Prostate gland (tissue), 2 donors: ENCODE data around the gene JARID2. TPM values are rescaled to one million over a fixed set of nuclear protein-coding genes. Genes with fewer than 3 reads are reported as not detected.

Experiments
- DNase-seq: peaks from one replicate; pipeline ENCODE4 v3.0.0-alpha.2; 2019; ENCODE audit warnings: low spot score
- H3K27ac ChIP-seq, 2 donors: fragments of 200-600 bp; sonication (generic); 2 replicates each; pipeline ENCODE4 v1.5.1; 2017 to 2019
- H3K27me3 ChIP-seq: fragments of 200-600 bp; sonication (generic); replicated peaks from 2 replicates; pipeline ENCODE4 v1.5.1; 2019; ENCODE audit not compliant: insufficient read depth
- H3K36me3 ChIP-seq, 2 donors: fragments of 200-600 bp; sonication (generic); 1 replicate in 1 of 2; 2 replicates in 1 of 2; pipeline versions ENCODE4 v1.5.1 to v1.8.1; 2017 to 2019
- H3K4me1 ChIP-seq: fragments of 200-600 bp; sonication (generic); replicated peaks from 2 replicates; pipeline ENCODE4 v1.5.1; 2019
- H3K4me3 ChIP-seq, 2 donors: fragments of 200-600 bp; sonication (generic); 2 replicates each; pipeline ENCODE4 v1.5.1; 2017 to 2019
- H3K9me3 ChIP-seq: fragments of 200-600 bp; sonication (generic); 2 replicates; pipeline ENCODE4 v1.5.1; 2017
- POLR2A ChIP-seq: fragments of 450-650 bp; IDR thresholded peaks from one replicate; pipeline ENCODE4 v1.6.1; 2016; ENCODE audit warnings: antibody characterized with exemption, mild to moderate bottlenecking
- POLR2AphosphoS5 ChIP-seq: sonication (generic); formaldehyde crosslinking; IDR thresholded peaks from one replicate; pipeline ENCODE4 v1.6.1; 2017; ENCODE audit warnings: antibody characterized with exemption
- WGBS: methylation state at CpG from one replicate; pipeline ENCODE4 v1.1.5; 2018; 5-methylcytosine and 5-hydroxymethylcytosine counted together
- intact Hi-C: fragments of 100-400 bp; cut with DNase I; formaldehyde crosslinking; loops from one replicate; pipeline ENCODE4 v1.14.2; 2022
- total RNA-seq, 2 donors: library from RNA; depleted of rRNA; stranded (reverse); fragments of >200 nt; gene quantifications; one replicate each; pipeline ENCODE4 v1.1.0, GENCODE V29; 2016
- TF ChIP-seq, protein P1 (sequence below), 4 experiments: fragments of 200-600 bp in 2 of 4; fragments of 450-650 bp in 2 of 4; sonication (generic) in 2 of 4; IDR thresholded peaks; 1 replicate in 3 of 4; 2 replicates in 1 of 4; pipeline ENCODE4 v1.5.1; 2016 to 2019; ENCODE audit warnings: antibody characterized with exemption in 4 of 4, mild to moderate bottlenecking in 2 of 4, moderate library complexity in 2 of 4

JARID2 gene
- total RNA-seq, 2 donors from 2014 or later = 7.7 to 35.4 TPM

DNA sequence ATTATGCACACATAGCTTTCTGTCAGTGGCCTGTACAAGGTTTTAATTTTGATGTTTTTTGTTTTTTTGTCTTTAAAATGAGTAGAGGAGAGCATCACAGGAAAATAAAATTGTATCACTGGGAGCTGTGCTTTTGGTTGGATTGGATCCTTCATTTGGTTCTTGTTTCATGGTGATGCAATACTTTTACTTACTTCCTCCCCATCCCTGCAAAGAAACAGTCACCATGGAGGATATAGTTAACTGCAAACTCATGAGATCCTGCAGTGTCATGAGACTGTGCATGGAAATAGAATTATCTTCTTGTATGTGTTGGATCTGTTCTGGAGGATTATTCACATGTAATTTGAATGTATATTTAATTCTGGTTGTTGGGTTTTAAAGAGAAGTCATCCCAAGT, 122.3 kb downstream of the JARID2 start:
- Histone ChIP-seq H3K4me1 (peaks cover 4% of the 10 kb centered on the region), H3K4me3 (no peak overlapping the region), H3K27me3 (no peaks in the 10 kb centered on the region), H3K36me3 (no peaks in the 10 kb centered on the region), H3K27ac (no peak overlapping the region), H3K9me3 (no peaks in the 10 kb centered on the region)
- TF ChIP-seq POLR2AphosphoS5 = no peak
- DNase-seq = no peak
- intact Hi-C loops = no loop called here

DNA sequence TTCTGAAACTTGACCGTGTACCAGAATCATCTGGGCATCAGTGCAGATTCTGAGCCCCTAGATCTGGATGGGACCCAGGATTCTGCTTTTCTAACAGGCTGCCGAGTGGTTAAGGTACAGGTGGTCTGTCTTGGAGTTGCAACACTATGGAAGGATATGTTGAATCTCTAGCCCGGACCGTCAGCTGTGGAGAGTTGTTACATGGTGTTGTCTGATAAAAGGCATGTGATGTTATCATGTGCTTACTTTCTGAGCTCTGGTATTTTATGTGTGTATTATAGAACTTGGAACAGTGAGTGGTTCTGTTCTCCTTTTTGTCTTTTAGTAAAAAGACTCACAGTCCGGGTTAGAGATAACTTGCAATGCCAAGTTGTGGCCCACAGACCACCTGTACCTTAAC, 123.0 kb downstream of the JARID2 start:
- no peak overlapping the region for H3K4me3 ChIP-seq
- H3K9me3 ChIP-seq = no peaks in the 10 kb centered on the region
- intact Hi-C loops = no loop called here
- H3K27me3 ChIP-seq = no peaks in the 10 kb centered on the region
- TF ChIP-seq POLR2A (no peak), POLR2AphosphoS5 (peak; percentile 21)
- no peak for DNase-seq
- peaks cover 4% of the 10 kb centered on the region for H3K4me1 ChIP-seq
- H3K27ac ChIP-seq = no peak overlapping the region
- no peaks in the 10 kb centered on the region for H3K36me3 ChIP-seq
- 71% methylated on average over 5 of the region's 5 CpGs for WGBS

DNA sequence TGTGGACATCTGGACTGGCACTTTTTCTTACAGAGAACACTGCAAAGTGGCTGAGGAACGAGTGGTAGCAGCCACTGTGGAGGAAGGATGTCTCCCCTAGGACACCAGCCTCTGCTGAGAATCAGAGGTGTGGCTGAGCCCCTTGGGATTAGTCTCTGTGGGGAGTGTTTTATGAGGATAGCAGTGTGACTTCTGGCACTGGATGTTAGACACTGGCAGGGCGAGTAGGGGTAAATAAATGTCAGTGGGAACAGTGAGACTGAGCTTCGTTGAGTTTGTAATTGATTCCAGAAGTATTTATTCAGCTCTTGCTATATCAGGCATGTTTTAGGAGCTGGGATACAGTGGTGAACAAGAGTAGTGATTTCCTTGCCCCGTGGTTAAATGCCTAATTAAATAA, 124.0 kb downstream of the JARID2 start:
- Histone ChIP-seq H3K9me3 (no peaks in the 10 kb centered on the region), H3K36me3 (no peaks in the 10 kb centered on the region), H3K27me3 (no peaks in the 10 kb centered on the region), H3K4me3 (no peak overlapping the region), H3K4me1 (peaks cover 4% of the 10 kb centered on the region), H3K27ac (no peak overlapping the region)
- DNase-seq = no peak
- WGBS = 36% methylated on average over 4 of the region's 4 CpGs
- TF ChIP-seq POLR2AphosphoS5 (no peak), POLR2A (no peak)
- TF ChIP-seq, protein P1, sequence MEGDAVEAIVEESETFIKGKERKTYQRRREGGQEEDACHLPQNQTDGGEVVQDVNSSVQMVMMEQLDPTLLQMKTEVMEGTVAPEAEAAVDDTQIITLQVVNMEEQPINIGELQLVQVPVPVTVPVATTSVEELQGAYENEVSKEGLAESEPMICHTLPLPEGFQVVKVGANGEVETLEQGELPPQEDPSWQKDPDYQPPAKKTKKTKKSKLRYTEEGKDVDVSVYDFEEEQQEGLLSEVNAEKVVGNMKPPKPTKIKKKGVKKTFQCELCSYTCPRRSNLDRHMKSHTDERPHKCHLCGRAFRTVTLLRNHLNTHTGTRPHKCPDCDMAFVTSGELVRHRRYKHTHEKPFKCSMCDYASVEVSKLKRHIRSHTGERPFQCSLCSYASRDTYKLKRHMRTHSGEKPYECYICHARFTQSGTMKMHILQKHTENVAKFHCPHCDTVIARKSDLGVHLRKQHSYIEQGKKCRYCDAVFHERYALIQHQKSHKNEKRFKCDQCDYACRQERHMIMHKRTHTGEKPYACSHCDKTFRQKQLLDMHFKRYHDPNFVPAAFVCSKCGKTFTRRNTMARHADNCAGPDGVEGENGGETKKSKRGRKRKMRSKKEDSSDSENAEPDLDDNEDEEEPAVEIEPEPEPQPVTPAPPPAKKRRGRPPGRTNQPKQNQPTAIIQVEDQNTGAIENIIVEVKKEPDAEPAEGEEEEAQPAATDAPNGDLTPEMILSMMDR (IDR thresholded peaks at IDR 0.05) = no peak
- intact Hi-C loops = no loop called here

DNA sequence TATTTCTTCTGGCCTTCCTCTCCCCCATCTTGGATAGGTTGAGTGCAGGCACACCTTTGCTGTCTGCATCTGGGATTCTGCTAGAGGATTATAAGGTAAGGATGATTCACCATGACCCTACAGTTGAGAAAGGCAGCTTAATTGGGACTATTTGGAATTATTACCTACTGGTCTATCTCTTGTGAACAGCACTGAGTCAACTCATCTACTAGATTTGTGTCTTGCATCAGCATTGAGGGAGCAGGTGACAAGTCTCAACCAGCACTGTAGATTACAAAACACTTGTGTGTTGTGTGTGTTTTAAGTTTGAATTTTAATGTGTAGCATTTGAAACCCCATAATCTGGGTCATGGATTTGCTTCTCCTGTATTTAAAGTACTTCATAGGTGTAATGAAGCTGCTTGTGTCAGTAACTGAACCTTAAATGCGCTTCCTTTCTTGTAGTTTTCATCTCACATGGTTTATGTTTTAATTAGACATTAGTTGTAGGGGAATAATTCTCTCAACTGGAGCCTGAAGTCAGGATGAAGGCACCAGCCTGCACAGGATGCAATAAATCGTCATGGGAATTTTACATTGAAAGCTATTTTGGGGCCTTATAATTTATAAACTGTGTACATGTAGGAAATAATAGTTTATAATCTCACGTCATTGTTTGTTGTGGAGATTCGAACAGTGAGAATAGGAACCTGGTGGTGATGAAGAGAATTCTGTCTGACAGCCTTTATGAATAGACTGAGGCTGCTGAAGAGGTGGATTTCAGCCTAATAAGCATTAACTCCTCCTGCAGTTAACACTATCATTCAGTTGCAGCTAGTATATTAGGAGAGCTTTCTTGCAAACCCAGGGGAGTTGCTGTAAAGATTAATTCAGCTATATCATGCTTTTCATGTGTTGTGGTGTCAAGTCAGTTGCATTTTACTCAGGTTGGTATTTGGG, 125.1 kb downstream of the JARID2 start:
- no peaks in the 10 kb centered on the region for H3K36me3 ChIP-seq
- peaks cover 1% of the 10 kb centered on the region for H3K4me1 ChIP-seq
- no peak for DNase-seq
- intact Hi-C loops = no loop called here
- 84% methylated on average over 4 of the region's 4 CpGs for WGBS
- H3K4me3 ChIP-seq = no peak overlapping the region
- H3K9me3 ChIP-seq = no peaks in the 10 kb centered on the region
- no peaks in the 10 kb centered on the region for H3K27me3 ChIP-seq
- TF ChIP-seq, protein P1 (IDR thresholded peaks at IDR 0.05) = no peak
- TF ChIP-seq POLR2AphosphoS5 (no peak), POLR2A (no peak)
- no peak overlapping the region for H3K27ac ChIP-seq

DNA sequence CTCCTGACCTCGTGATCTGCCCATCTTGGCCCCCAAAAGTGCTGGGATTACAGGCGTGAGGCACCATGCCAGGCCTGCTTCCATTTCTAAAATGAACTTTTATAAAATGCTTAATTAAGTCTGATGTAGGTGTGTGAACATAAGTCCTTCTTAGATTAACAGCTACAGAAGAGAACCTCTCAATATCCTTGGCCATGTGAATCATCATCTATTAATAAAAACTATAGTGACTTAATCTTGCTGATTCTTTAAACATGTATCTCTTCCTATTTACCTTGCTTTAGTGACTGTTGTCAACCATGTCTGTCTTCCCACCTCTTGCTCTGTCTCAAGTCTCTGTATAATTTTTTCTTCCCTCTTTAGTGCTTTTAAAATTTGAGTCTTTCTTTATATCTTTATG, 127.1 kb downstream of the JARID2 start:
- 100% methylated on average over 2 of the region's 2 CpGs for WGBS
- Histone ChIP-seq H3K9me3 (no peaks in the 10 kb centered on the region), H3K27ac (no peak overlapping the region), H3K4me1 (no peaks in the 10 kb centered on the region), H3K36me3 (no peaks in the 10 kb centered on the region), H3K4me3 (no peak overlapping the region), H3K27me3 (no peaks in the 10 kb centered on the region)
- no peak for DNase-seq
- intact Hi-C loops = no loop called here
- TF ChIP-seq, protein P1 (IDR thresholded peaks at IDR 0.05) = no peak
- no peak for TF ChIP-seq POLR2A
- no peak for TF ChIP-seq POLR2AphosphoS5

DNA sequence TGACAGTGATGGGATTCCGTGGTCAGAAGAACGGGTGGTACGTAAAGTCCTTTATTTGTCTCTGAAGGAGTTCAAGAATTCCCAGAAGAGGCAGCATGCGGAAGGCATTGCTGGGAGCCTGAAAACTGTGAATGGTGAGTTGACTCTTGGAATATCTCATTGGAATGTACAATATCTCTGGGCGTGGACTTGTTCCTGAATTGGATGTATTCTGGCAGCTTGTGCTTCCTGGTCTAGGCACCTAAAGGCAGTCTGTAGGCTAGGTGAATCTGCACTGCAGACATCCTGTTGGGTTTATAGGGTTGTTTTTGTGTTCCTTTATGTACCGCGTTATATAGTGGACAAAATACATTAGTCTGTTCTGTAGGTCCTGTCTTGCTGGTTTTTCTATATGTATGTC, 128.2 kb downstream of the JARID2 start:
- WGBS = 93% methylated on average over 7 of the region's 7 CpGs
- Histone ChIP-seq H3K27me3 (no peaks in the 10 kb centered on the region), H3K4me1 (no peaks in the 10 kb centered on the region), H3K36me3 (no peaks in the 10 kb centered on the region), H3K4me3 (no peak overlapping the region), H3K9me3 (no peaks in the 10 kb centered on the region), H3K27ac (no peak overlapping the region)
- DNase-seq = no peak
- intact Hi-C loops = no loop called here
- no peak for TF ChIP-seq POLR2A
- TF ChIP-seq, protein P1 (IDR thresholded peaks at IDR 0.05) = no peak
- no peak for TF ChIP-seq POLR2AphosphoS5
